ENCODE results near the gene R3HDM2.
A peak's percentile ranks its signal among the peaks of the same experiment; 100 is the strongest.
"Not testable (repeated sequence)": the region's sequence is repeated elsewhere in the genome, so short reads cannot be mapped to it uniquely, and the experiment has no call there.

The R3HDM2 gene

GRCh38 chr12:57456145-57456700, 25.4 kb upstream of the R3HDM2 start:
- H3K4me3 ChIP-seq = no peak overlapping the region

GRCh38 chr12:57455374-57456144, 24.7 kb upstream of the R3HDM2 start:
- no peak overlapping the region for H3K27ac ChIP-seq
- H3K4me3 ChIP-seq = no peak overlapping the region

More at GRCh38 chr12:57456145-57456700, 25.4 kb upstream of the R3HDM2 start:
- peak overlapping the region in 1 of 21 experiments; percentile 26 for H3K27ac ChIP-seq

GRCh38 chr12:57454566-57455373, 23.9 kb upstream of the R3HDM2 start, which contains the start of gene INHBE:
INHBE (plus strand) TSS chr12:57455307; CDS start chr12:57455537, 230 bp downstream.
- H3K4me3 ChIP-seq = no peak within 1 kb of the TSS
- peak within 1 kb of the TSS in 1 of 21 experiments; percentile 26 for H3K27ac ChIP-seq

GRCh38 chr12:57454213-57454565, 23.3 kb upstream of the R3HDM2 start:
- Histone ChIP-seq H3K27ac (no peak overlapping the region), H3K4me3 (no peak overlapping the region)

- H3K4me3 ChIP-seq = no peak overlapping the region
- no peak overlapping the region for H3K27ac ChIP-seq
Observed at GRCh38 chr12:57452937-57453509, 22.2 kb upstream of the R3HDM2 start.

- Histone ChIP-seq H3K27ac (no peak overlapping the region), H3K4me3 (no peak overlapping the region)
Observed at GRCh38 chr12:57452181-57452936, 21.5 kb upstream of the R3HDM2 start.

GRCh38 chr12:57451233-57451778, 20.5 kb upstream of the R3HDM2 start:
- Histone ChIP-seq H3K4me3 (no peak overlapping the region), H3K27ac (no peak overlapping the region)

GRCh38 chr12:57450057-57450456, 19.2 kb upstream of the R3HDM2 start:
- no peak overlapping the region for H3K27ac ChIP-seq

GRCh38 chr12:57449375-57449774, 18.5 kb upstream of the R3HDM2 start:
- Histone ChIP-seq H3K4me3 (no peak overlapping the region), H3K27ac (no peak overlapping the region)

More at GRCh38 chr12:57450057-57450456, 19.2 kb upstream of the R3HDM2 start:
- no peak overlapping the region for H3K4me3 ChIP-seq

GRCh38 chr12:57448669-57449068, 17.8 kb upstream of the R3HDM2 start:
- no peak overlapping the region for H3K4me3 ChIP-seq
- H3K27ac ChIP-seq = no peak overlapping the region

- H3K4me3 ChIP-seq = no peak overlapping the region
- no peak overlapping the region for H3K27ac ChIP-seq
Observed at GRCh38 chr12:57446292-57446960, 15.6 kb upstream of the R3HDM2 start.

GRCh38 chr12:57444744-57445143, 13.9 kb upstream of the R3HDM2 start:
- no peak overlapping the region for H3K27ac ChIP-seq
- H3K4me3 ChIP-seq = no peak overlapping the region

GRCh38 chr12:57444337-57444736, 13.5 kb upstream of the R3HDM2 start:
- not testable (repeated sequence) for H3K27ac ChIP-seq, H3K4me3 ChIP-seq

- Histone ChIP-seq H3K27ac (no peak overlapping the region), H3K4me3 (no peak overlapping the region)
Observed at GRCh38 chr12:57441846-57442427, 11.1 kb upstream of the R3HDM2 start.

GRCh38 chr12:57441393-57441792, 10.6 kb upstream of the R3HDM2 start:
- H3K27ac ChIP-seq, H3K4me3 ChIP-seq: not testable (repeated sequence)

GRCh38 chr12:57439762-57440266, 9.0 kb upstream of the R3HDM2 start:
- Histone ChIP-seq H3K4me3 (no peak overlapping the region), H3K27ac (no peak overlapping the region)

GRCh38 chr12:57438400-57438799, 7.6 kb upstream of the R3HDM2 start:
- H3K4me3 ChIP-seq = no peak overlapping the region
- no peak overlapping the region for H3K27ac ChIP-seq

GRCh38 chr12:57435293-57435692, 4.5 kb upstream of the R3HDM2 start:
- Histone ChIP-seq H3K27ac (no peak overlapping the region), H3K4me3 (no peak overlapping the region)
